Esophagus muscularis mucosa (tissue), 4 donors: ENCODE data around the gene SUN1. TPM values are rescaled to one million over a fixed set of nuclear protein-coding genes. Genes with fewer than 3 reads are reported as not detected.

Experiments used
- DNase-seq: peaks from one replicate; pipeline ENCODE4 v3.0.0-alpha.2; 2017; ENCODE audit errors: extremely low spot score
- H3K27ac ChIP-seq, 4 donors: fragments of 200-600 bp; sonication (generic); replicated peaks in 1 of 4; 1 replicate in 3 of 4; 2 replicates in 1 of 4; pipeline ENCODE4 v1.5.1; 2016 to 2019; ENCODE audit warnings: mild to moderate bottlenecking in 1 of 4
- H3K27me3 ChIP-seq, 4 donors: fragments of 200-600 bp; sonication (generic); one replicate each; pipeline versions ENCODE4 v1.5.1 to v1.6.0; 2016 to 2019
- H3K36me3 ChIP-seq, 4 donors: fragments of 200-600 bp; sonication (generic); one replicate each; pipeline ENCODE4 v1.5.1; 2016 to 2019
- H3K4me1 ChIP-seq, 4 donors: fragments of 200-600 bp; sonication (generic); one replicate each; pipeline ENCODE4 v1.5.1; 2016 to 2019
- H3K4me3 ChIP-seq, 4 donors: fragments of 200-600 bp; sonication (generic); 1 replicate in 2 of 4; 2 replicates in 2 of 4; pipeline ENCODE4 v1.5.1; 2016 to 2019; ENCODE audit warnings: mild to moderate bottlenecking in 4 of 4, moderate library complexity in 1 of 4
- H3K9me3 ChIP-seq, 4 donors: fragments of 200-600 bp; sonication (generic); 1 replicate in 3 of 4; 2 replicates in 1 of 4; pipeline ENCODE4 v1.5.1; 2016 to 2019
- EP300 ChIP-seq: sonication (generic); formaldehyde crosslinking; IDR thresholded peaks from one replicate; pipeline ENCODE4 v1.6.1; 2017; ENCODE audit warnings: antibody characterized with exemption
- POLR2A ChIP-seq: fragments of 450-650 bp; IDR thresholded peaks from one replicate; pipeline ENCODE4 v1.6.1; 2017; ENCODE audit warnings: antibody characterized with exemption, moderate library complexity, mild to moderate bottlenecking, low read depth
- POLR2AphosphoS5 ChIP-seq, 2 donors: sonication (generic); formaldehyde crosslinking; IDR thresholded peaks; one replicate each; pipeline ENCODE4 v1.6.1; 2017; ENCODE audit warnings: antibody characterized with exemption in 2 of 2
- WGBS: methylation state at CpG from one replicate; pipeline ENCODE4 v1.1.5; 2018; 5-methylcytosine and 5-hydroxymethylcytosine counted together
- intact Hi-C: fragments of 100-400 bp; cut with DNase I; formaldehyde crosslinking; loops from one replicate; pipeline ENCODE4 v1.15.1; 2023
- total RNA-seq, 4 donors: library from RNA; depleted of rRNA; stranded (reverse); fragments of >200 nt; gene quantifications; one replicate each; pipeline versions ENCODE4 v1.1.0 to v1.2.1, GENCODE V29; 2016
- TF ChIP-seq, protein P1 (sequence below), 3 experiments: fragments of 200-600 bp in 2 of 3; fragments of 450-650 bp in 1 of 3; sonication (generic) in 2 of 3; IDR thresholded peaks; one replicate each; pipeline ENCODE4 v1.5.1; 2017 to 2019; ENCODE audit warnings: antibody characterized with exemption in 3 of 3, mild to moderate bottlenecking in 2 of 3, moderate library complexity in 1 of 3

SUN1 gene
- total RNA-seq, 4 donors from 2014 or later, result 132 to 149 (median 147) TPM

DNA sequence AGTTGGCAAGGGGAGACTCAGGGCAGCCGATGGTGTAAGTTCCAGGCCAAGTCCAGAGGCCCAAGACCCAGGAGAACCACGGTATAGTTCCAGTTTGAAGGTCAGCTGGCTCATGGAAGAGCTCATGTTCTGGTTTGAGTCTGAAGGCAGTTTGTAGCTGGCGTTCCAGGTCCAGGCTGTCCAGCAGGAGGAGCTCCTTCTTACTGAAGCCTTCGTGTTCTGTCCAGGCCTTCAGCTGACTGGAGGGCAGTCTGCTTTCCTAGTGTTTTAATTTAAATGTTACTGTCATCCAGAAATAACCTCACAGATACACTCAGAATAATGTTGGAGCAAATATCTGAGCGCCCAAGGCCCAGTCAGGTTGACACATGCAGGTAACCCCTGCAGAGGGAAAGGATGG, 4.2 kb downstream of the SUN1 start:
- Histone ChIP-seq H3K9me3 (no peaks in the 10 kb centered on the region), H3K27me3 (no peaks in the 10 kb centered on the region), H3K36me3 (peaks cover 7 to 31% (median 24%) of the 10 kb centered on the region in 4 donors), H3K4me1 (peaks cover 73 to 96% (median 84%) of the 10 kb centered on the region in 4 donors), H3K27ac (peak overlapping the region; percentile 90 to 95 (median 92)), H3K4me3 (no peak overlapping the region)
- WGBS, result 49% methylated on average over 5 of the region's 5 CpGs
- peak; percentile 53 to 60 for TF ChIP-seq POLR2AphosphoS5 (IDR thresholded peaks at IDR 0.05)
- no peak for TF ChIP-seq EP300
- TF ChIP-seq, protein P1, sequence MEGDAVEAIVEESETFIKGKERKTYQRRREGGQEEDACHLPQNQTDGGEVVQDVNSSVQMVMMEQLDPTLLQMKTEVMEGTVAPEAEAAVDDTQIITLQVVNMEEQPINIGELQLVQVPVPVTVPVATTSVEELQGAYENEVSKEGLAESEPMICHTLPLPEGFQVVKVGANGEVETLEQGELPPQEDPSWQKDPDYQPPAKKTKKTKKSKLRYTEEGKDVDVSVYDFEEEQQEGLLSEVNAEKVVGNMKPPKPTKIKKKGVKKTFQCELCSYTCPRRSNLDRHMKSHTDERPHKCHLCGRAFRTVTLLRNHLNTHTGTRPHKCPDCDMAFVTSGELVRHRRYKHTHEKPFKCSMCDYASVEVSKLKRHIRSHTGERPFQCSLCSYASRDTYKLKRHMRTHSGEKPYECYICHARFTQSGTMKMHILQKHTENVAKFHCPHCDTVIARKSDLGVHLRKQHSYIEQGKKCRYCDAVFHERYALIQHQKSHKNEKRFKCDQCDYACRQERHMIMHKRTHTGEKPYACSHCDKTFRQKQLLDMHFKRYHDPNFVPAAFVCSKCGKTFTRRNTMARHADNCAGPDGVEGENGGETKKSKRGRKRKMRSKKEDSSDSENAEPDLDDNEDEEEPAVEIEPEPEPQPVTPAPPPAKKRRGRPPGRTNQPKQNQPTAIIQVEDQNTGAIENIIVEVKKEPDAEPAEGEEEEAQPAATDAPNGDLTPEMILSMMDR (IDR thresholded peaks at IDR 0.05), result peak; percentile 65 to 74 (median 73)
- no peak for TF ChIP-seq POLR2A
- DNase-seq, result no peak
- intact Hi-C loops, result loop anchor here (5.0 to 10.0 kb wide), 2 partner anchors 36 to 52 kb away; no protein-coding TSS in a partner anchor

DNA sequence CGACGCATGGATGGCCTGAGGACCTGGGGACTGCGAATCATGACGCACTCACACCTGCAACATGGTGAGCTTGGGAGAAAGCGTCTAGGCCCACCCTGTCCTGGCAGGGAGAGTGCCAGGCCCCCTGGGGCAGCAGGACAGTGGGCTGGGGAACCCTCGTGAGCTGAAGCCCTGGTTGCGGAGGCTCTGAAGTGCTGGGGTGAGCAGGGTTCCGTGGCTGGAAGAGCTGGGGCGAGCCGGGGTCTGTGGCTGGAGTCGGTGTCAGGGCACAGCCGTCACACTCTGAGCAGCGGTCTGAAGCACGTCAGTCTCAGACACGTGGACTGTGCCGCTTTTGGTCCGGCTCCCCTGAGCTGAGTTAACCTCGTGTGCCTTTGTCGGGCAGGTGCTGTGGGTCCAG, 4.7 kb downstream of the SUN1 start:
- Histone ChIP-seq H3K4me1 (peaks cover 75 to 96% (median 86%) of the 10 kb centered on the region in 4 donors), H3K9me3 (no peaks in the 10 kb centered on the region), H3K27ac (peak overlapping the region; percentile 90 to 95 (median 92)), H3K36me3 (peaks cover 7 to 37% (median 25%) of the 10 kb centered on the region in 4 donors), H3K4me3 (no peak overlapping the region), H3K27me3 (no peaks in the 10 kb centered on the region)
- WGBS, result 77% methylated on average over 17 of the region's 19 CpGs
- TF ChIP-seq EP300 (no peak), POLR2AphosphoS5 (IDR thresholded peaks at IDR 0.05) (peak in 1 of 2 donors; percentile 23)
- intact Hi-C loops, result loop anchor here (5.0 to 10.0 kb wide), 2 partner anchors 35 to 52 kb away; no protein-coding TSS in a partner anchor
- no peak for DNase-seq

DNA sequence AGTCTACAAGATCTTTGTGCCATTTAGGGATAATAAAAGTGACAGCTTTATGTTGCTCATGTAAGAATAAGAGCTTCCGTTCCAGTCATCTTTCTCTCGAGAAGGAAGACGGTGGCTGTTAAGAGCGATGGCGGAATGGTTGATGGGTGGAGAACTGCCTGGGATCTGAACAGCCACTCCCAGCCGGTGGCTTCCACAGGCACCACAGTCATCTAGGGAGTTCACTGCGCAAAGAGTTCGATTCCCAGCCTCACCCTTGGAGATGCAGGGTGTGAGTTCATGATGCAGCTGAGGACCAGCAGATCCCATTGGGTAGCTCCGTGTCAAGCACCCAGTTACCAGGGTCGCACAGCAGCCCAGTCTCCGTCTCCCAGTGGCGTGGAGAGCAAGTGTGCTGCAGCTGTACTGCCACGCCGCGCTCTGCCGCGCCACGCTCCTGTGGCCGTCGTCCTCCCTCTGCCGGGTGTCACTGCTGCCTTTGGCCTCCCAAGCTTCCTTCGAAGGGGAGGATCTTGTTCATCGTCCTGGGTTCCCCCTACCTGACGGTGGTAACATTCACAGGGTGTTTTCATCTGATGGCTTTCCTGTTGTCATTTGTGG, 7.8 kb downstream of the SUN1 start:
- Histone ChIP-seq H3K27me3 (no peaks in the 10 kb centered on the region), H3K27ac (peak overlapping the region; percentile 50 to 92 (median 90)), H3K9me3 (no peaks in the 10 kb centered on the region), H3K4me1 (peaks cover 58 to 90% (median 77%) of the 10 kb centered on the region in 4 donors), H3K4me3 (no peak overlapping the region), H3K36me3 (peaks cover 25 to 64% (median 49%) of the 10 kb centered on the region in 4 donors)
- TF ChIP-seq POLR2AphosphoS5 (IDR thresholded peaks at IDR 0.05), result no peak
- TF ChIP-seq, protein P1 (IDR thresholded peaks at IDR 0.05), result no peak
- no peak for TF ChIP-seq POLR2A
- no peak for TF ChIP-seq EP300
- WGBS, result 86% methylated on average over 22 of the region's 24 CpGs
- intact Hi-C loops, result no loop called here
- DNase-seq, result no peak

DNA sequence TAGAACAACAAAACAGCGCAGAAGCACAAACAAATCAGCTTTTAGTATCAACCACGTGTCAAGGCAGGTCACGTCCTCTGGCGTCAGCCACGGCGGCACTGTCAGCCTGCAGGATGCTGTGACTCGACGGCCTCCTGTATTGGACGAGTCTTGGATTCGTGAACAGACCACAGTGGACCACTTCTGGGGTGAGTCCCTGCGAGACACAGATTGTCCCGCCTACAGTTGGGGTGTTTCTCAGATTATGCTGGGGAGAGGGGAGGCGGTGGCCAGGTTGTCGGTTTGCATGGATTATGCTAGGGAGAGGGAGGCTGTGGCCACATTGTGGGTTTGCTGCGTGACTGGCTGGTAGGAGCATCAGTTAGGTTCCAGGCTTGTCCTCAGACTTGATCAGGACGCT, 9.7 kb downstream of the SUN1 start:
- no peak overlapping the region for H3K4me3 ChIP-seq
- H3K36me3 ChIP-seq, result peaks cover 25 to 77% (median 58%) of the 10 kb centered on the region in 4 donors
- DNase-seq, result no peak
- WGBS, result 67% methylated on average over 13 of the region's 16 CpGs
- H3K27me3 ChIP-seq, result no peaks in the 10 kb centered on the region
- intact Hi-C loops, result no loop called here
- H3K4me1 ChIP-seq, result peaks cover 40 to 77% (median 65%) of the 10 kb centered on the region in 4 donors
- TF ChIP-seq POLR2A (no peak), POLR2AphosphoS5 (IDR thresholded peaks at IDR 0.05) (peak in 1 of 2 donors; percentile 18)
- no peaks in the 10 kb centered on the region for H3K9me3 ChIP-seq
- peak overlapping the region; percentile 84 to 92 (median 88) for H3K27ac ChIP-seq

DNA sequence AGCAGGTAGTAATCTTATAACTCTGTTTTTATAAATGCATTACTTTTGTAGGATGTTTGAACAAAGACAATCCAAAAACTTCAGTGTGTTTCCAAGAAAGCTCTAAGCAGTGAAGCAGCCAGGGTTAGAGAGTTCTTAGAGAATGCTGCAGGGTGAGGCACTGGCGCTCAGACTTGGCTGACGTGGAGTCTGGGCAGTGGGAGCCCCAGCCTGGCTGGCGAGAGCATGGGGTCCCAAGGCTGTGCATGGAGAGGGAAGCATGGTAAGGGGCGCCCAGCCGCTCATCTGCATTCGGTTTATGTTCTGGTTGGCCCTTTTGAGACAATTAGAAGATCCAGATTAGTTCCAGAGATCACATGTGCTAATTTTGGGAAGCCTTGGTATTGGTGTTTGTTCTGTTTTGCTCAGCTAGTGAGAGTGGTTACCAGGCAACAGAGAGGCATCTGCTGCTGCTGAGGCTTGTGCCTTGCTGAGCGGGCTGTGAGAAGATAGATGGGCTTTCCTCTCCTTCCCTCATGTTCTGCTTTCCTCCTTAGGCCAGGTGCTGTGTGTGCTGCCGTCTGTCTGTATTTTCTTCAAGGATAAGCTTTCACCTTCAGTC, 10.3 kb downstream of the SUN1 start:
- Histone ChIP-seq H3K4me3 (peak overlapping the region in 2 of 4 donors; percentile 9 to 16), H3K4me1 (peaks cover 34 to 71% (median 60%) of the 10 kb centered on the region in 4 donors), H3K27ac (peak overlapping the region; percentile 84 to 92 (median 88)), H3K9me3 (no peaks in the 10 kb centered on the region), H3K36me3 (peaks cover 25 to 77% (median 58%) of the 10 kb centered on the region in 4 donors), H3K27me3 (no peaks in the 10 kb centered on the region)
- WGBS, result 54% methylated on average over 8 of the region's 8 CpGs
- TF ChIP-seq, protein P1 (IDR thresholded peaks at IDR 0.05), result no peak
- TF ChIP-seq POLR2AphosphoS5 (IDR thresholded peaks at IDR 0.05), result peak; percentile 66 to 70
- no peak for TF ChIP-seq POLR2A
- intact Hi-C loops, result no loop called here
- no peak for DNase-seq
